K562 (cell line): Measurements from ENCODE around the gene IQCN. TPM values are rescaled to one million over a fixed set of nuclear protein-coding genes. Genes with fewer than 3 reads are reported as not detected.

Experiments used
- ATAC-seq: fragments of 200-7000 bp; cut with Tn5 transposase; 3 replicates; pipeline ENCODE4 v1.9.1; 2020; ENCODE audit warnings: moderate library complexity
- BruUV-seq: library from RNA; stranded (reverse); fragments of 400-500 nt; replicated peaks from 2 replicates; lab custom pipeline; 2021; lab: Mats Ljungman, UMichigan
- CTCF ChIA-PET: fragments of 300-600 bp; formaldehyde crosslinking; extraction: SDS; loops from one replicate; lab custom pipeline; 2021; ENCODE audit warnings: low intra/inter-chr PET ratio; lab: Yijun Ruan, JAX
- POLR2A ChIA-PET: fragments of 300-600, 350-650 bp; sonication (Branson Sonifier 250); formaldehyde crosslinking; extraction: SDS; loops from one replicate; lab custom pipeline; 2021; ENCODE audit warnings: antibody characterized with exemption, inconsistent platforms; lab: Yijun Ruan, JAX
- DNase-seq, 4 experiments: peaks; one replicate each; pipeline versions ENCODE4 v3.0.0 to v3.0.0-alpha.2; 2011 to 2018; ENCODE audit warnings: low spot score in 3 of 4, mixed read lengths in 3 of 4; ENCODE audit errors: extremely low read depth in 1 of 4
- FAIRE-seq: peaks from 2 replicates; lab custom pipeline; 2011; peaks lifted over from hg19 to GRCh38; lab: Jason Lieb, UNC
- H2AFZ ChIP-seq: 2 replicates; pipeline ENCODE4 v1.6.0; 2011; ENCODE audit warnings: low read depth, low read length, control low read depth, inconsistent platforms
- H3K27ac ChIP-seq: fragments of 200-600 bp; 3 replicates; pipeline ENCODE4 v1.8.0; 2011; ENCODE audit warnings: low read depth, mild to moderate bottlenecking, control low read depth, inconsistent platforms, low read length, moderate library complexity, mixed read lengths; ENCODE audit errors: extremely low read depth
- H3K27me3 ChIP-seq, 2 experiments: fragments of 300-600 bp in 1 of 2; 2 replicates in 1 of 2; 3 replicates in 1 of 2; pipeline versions ENCODE4 v1.6.0 to v1.8.0; 2011; ENCODE audit warnings: inconsistent platforms in 2 of 2, low read length in 2 of 2, mild to moderate bottlenecking in 1 of 2, mixed read lengths in 1 of 2, moderate library complexity in 1 of 2; ENCODE audit not compliant: control insufficient read depth in 2 of 2, insufficient read depth in 2 of 2
- H3K36me3 ChIP-seq: fragments of 300-600 bp; 3 replicates; pipeline ENCODE4 v1.8.0; 2011; ENCODE audit warnings: mild to moderate bottlenecking, low read length, inconsistent platforms; ENCODE audit not compliant: control insufficient read depth, insufficient read depth
- H3K4me1 ChIP-seq, 2 experiments: fragments of 200-600 bp in 1 of 2; replicated peaks in 1 of 2; 2 replicates in 1 of 2; 3 replicates in 1 of 2; pipeline versions ENCODE4 v1.5.1 to v1.8.0; 2011; ENCODE audit warnings: inconsistent platforms in 2 of 2, low read length in 2 of 2, mild to moderate bottlenecking in 1 of 2, mixed read lengths in 1 of 2, moderate library complexity in 1 of 2; ENCODE audit not compliant: control insufficient read depth in 2 of 2, insufficient read depth in 2 of 2
- H3K4me2 ChIP-seq: 2 replicates; pipeline ENCODE4 v1.6.1; 2011; ENCODE audit warnings: low read length, control low read depth, inconsistent platforms, mixed read lengths; ENCODE audit not compliant: insufficient read depth
- H3K4me3 ChIP-seq: fragments of 200-600 bp; sonication (generic), shearing (Covaris generic); 2 replicates; pipeline ENCODE4 v1.5.1; 2016; ENCODE audit warnings: control low read depth, inconsistent platforms
- H3K79me2 ChIP-seq: fragments of 200-600 bp; 3 replicates; pipeline ENCODE4 v1.8.0; 2011; ENCODE audit warnings: low read length, inconsistent platforms; ENCODE audit not compliant: control insufficient read depth, insufficient read depth
- H3K9ac ChIP-seq, 2 experiments: 2 replicates each; pipeline versions ENCODE4 v1.6.0 to v1.6.1; 2011; ENCODE audit warnings: low read depth in 2 of 2, low read length in 2 of 2, control low read depth in 1 of 2, inconsistent platforms in 1 of 2, mild to moderate bottlenecking in 1 of 2, mixed read lengths in 1 of 2; ENCODE audit not compliant: insufficient read depth in 1 of 2
- H3K9me1 ChIP-seq: one replicate; pipeline ENCODE4 v1.6.0; 2011; ENCODE audit warnings: inconsistent platforms, mild to moderate bottlenecking, low read length, moderate library complexity; ENCODE audit not compliant: control insufficient read depth, insufficient read depth
- H3K9me3 ChIP-seq: replicated peaks from 2 replicates; pipeline ENCODE4 v1.5.1; 2011; ENCODE audit warnings: low read depth, low read length, inconsistent platforms; ENCODE audit not compliant: control insufficient read depth, insufficient read depth
- H4K20me1 ChIP-seq: replicated peaks from 2 replicates; pipeline ENCODE4 v1.6.1; 2011; ENCODE audit warnings: low read length, inconsistent platforms, mixed read lengths; ENCODE audit not compliant: control insufficient read depth, insufficient read depth
- CTBP1 ChIP-seq: fragments of 450-650 bp; IDR thresholded peaks from 2 replicates; pipeline ENCODE4 v1.6.1; 2016; ENCODE audit warnings: borderline replicate concordance
- PML ChIP-seq: IDR thresholded peaks from 2 replicates; pipeline ENCODE4 v1.6.1; 2012; ENCODE audit warnings: low read length, inconsistent platforms
- POLR2G ChIP-seq: fragments of 200-400 bp; formaldehyde crosslinking; IDR thresholded peaks from 2 replicates; pipeline ENCODE4 v1.6.1; 2017; ENCODE audit warnings: low read depth, mild to moderate bottlenecking, antibody characterized with exemption, low read length, moderate library complexity
- TOE1 ChIP-seq, 2 experiments: fragments of 450-650 bp in 1 of 2; sonication (generic) in 1 of 2; formaldehyde crosslinking in 1 of 2; IDR thresholded peaks; 2 replicates each; pipeline versions ENCODE4 v1.7.1 to v1.8.0; 2016 to 2022; ENCODE audit warnings: borderline replicate concordance in 2 of 2, mild to moderate bottlenecking in 2 of 2, antibody characterized with exemption in 1 of 2, inconsistent platforms in 1 of 2, low read depth in 1 of 2, missing genetic modification reagents in 1 of 2, moderate library complexity in 1 of 2
- XRCC5 ChIP-seq: fragments of 200-400 bp; formaldehyde crosslinking; IDR thresholded peaks from 2 replicates; pipeline ENCODE4 v1.6.1; 2017; ENCODE audit warnings: low read depth, mild to moderate bottlenecking, low read length
- ZEB2 ChIP-seq: fragments of 450-650 bp; IDR thresholded peaks from 2 replicates; pipeline ENCODE4 v1.6.1; 2016
- WGBS: fragments of 100-300 bp; shearing (Covaris generic); methylation state at CpG from one replicate; pipeline ENCODE4 v1.1.6; 2016; ENCODE audit warnings: low coverage, mixed read lengths; ENCODE audit not compliant: insufficient coverage; ENCODE audit errors: missing lambda C conversion rate; 5-methylcytosine and 5-hydroxymethylcytosine counted together
- in situ Hi-C: fragments of 300-500 bp; cut with MboI; formaldehyde crosslinking; loops from 4 replicates; pipeline ENCODE4 v1.15.0; 2018; ENCODE audit warnings: inconsistent platforms, mixed read lengths
- intact Hi-C: fragments of 100-400 bp; cut with micrococcal nuclease; formaldehyde crosslinking; loops from 2 replicates; pipeline ENCODE4 v1.14.2; 2022
- polyA plus RNA-seq, 8 experiments: library from polyadenylated mRNA; depleted of rRNA in 4 of 8; stranded (reverse) in 5 of 8; unstranded in 3 of 8; fragments of >200 nt; fragmentation: Nextera tagmentation in 2 of 8; fragmentation: Illumina TruSeq in 1 of 8; extraction: Ambion mirVana in 2 of 8; extraction: Trizol in 1 of 8; gene quantifications; 2 replicates each; pipeline versions ENCODE4 v1.2.1 to v1.2.3, GENCODE V29; 2011 to 2014; ENCODE audit warnings: inconsistent platforms in 1 of 8, missing spikeins in 1 of 8
- total RNA-seq, 7 experiments: library from RNA; depleted of rRNA in 6 of 7; stranded (reverse); fragments of >200 nt in 6 of 7; fragmentation: Illumina TruSeq in 2 of 7; extraction: Trizol in 2 of 7; gene quantifications; 2 replicates each; pipeline versions ENCODE4 v1.2.1 to v1.2.3, GENCODE V29; 2011 to 2021; ENCODE audit warnings: low replicate concordance in 1 of 7

The IQCN gene
- total and polyA plus RNA-seq, 9 of the 15 experiments (the other 6 are each of a cell fraction or from before 2014, with no cell fraction given) = 0.01 to 0.07 (median 0.04) TPM; not detected in 3

- intact Hi-C loops = loop anchor here (5.0 kb wide), 1 partner anchor 193 kb away; no protein-coding TSS in a partner anchor
- CTCF ChIA-PET = no interaction called here
- Histone ChIP-seq H3K4me2 (no peak overlapping the region), H3K79me2 (no peaks in the 10 kb centered on the region), H3K4me3 (no peak overlapping the region)
- POLR2A ChIA-PET = interaction anchor here (0.6 to 1.9 kb wide), 9 partner anchors 9 to 183 kb away, joined by 3 to 9 read pairs (median 3); partner anchors contain the start of gene IQCN
- no TSS peak for BruUV-seq
- FAIRE-seq (no peak), ATAC-seq (no peak)
- TF ChIP-seq XRCC5 = no peak
- TF ChIP-seq PML = no peak
- peak; percentile 44; the same call in 1 of the 2 replicates for TF ChIP-seq CTBP1
- TF ChIP-seq POLR2G = no peak
- TF ChIP-seq TOE1 (IDR thresholded peaks at IDR 0.05; ENCODE audit: borderline replicate concordance) = no peak
- TF ChIP-seq TOE1 (CRISPR knock-in tag; IDR thresholded peaks at IDR 0.05; ENCODE audit: borderline replicate concordance, low read depth) = no peak
- peak; percentile 89 for TF ChIP-seq ZEB2
- TF ChIP-seq, all 486 proteins: peak for 2
- no peaks in the 10 kb centered on the region for H3K9me1 ChIP-seq
- no peak overlapping the region for H2AFZ ChIP-seq
- H3K36me3 ChIP-seq = no peaks in the 10 kb centered on the region
- no peaks in the 10 kb centered on the region for H3K9me3 ChIP-seq
- peak overlapping the region in 1 of 2 experiments; percentile 60; a peak in 1 of 4 replicates for H3K9ac ChIP-seq
- peaks cover 0 to 20% of the 10 kb centered on the region in 2 experiments; a peak in 3 of 5 replicates for H3K4me1 ChIP-seq
- H3K27me3 ChIP-seq = peaks cover 6 to 22% of the 10 kb centered on the region in 2 experiments; a peak in 3 of 5 replicates
- H3K27ac ChIP-seq = no peak overlapping the region
- no peaks in the 10 kb centered on the region for H4K20me1 ChIP-seq
- DNase-seq = no peak
- 7% methylated on average over 20 of the region's 24 CpGs for WGBS
- in situ Hi-C loops = loop anchor here (5.0 kb wide), 2 partner anchors 48 to 153 kb away; no protein-coding TSS in a partner anchor
Measured at GRCh38 chr19:18254546-18255503, 19.4 kb downstream of the IQCN start.
